Measurements from ENCODE around the gene MN1. TPM values are rescaled to one million over a fixed set of nuclear protein-coding genes. Genes with fewer than 3 reads are reported as not detected.

The MN1 gene
- total and polyA plus RNA-seq, 12 donors, result 2.3 to 8.3 (median 5.5) TPM

GRCh38 chr22:27792452-27793161, 8.9 kb downstream of the MN1 start:
- no peak for ATAC-seq
- Histone ChIP-seq H3K4me1 (peaks cover 0 to 41% (median 7%) of the 10 kb centered on the region in 9 donors), H3K36me3 (peaks cover 0 to 16% (median 0%) of the 10 kb centered on the region in 9 donors), H3K9me3 (no peaks in the 10 kb centered on the region), H3K27ac (peak overlapping the region in 4 of 10 donors; percentile 12 to 27 (median 18)), H3K4me3 (peak overlapping the region in 4 of 10 donors; percentile 3 to 73 (median 18)), H3K27me3 (peaks cover 0 to 12% (median 8%) of the 10 kb centered on the region in 7 donors)
- intact Hi-C loops (cut with DNase I), result loop anchor here in 2 of 10 donors (10.0 kb wide), 2 partner anchors 68 to 128 kb away; no protein-coding TSS in a partner anchor
- WGBS, 2 donors, result 82 to 84% methylated on average over 8 of the region's 8 CpGs
- TF ChIP-seq CTCF (IDR thresholded peaks at IDR 0.05), result no peak
- no peak for DNase-seq

GRCh38 chr22:27791859-27792241, 9.7 kb downstream of the MN1 start:
- DNase-seq (no peak), ATAC-seq (no peak)
- Histone ChIP-seq H3K36me3 (peaks cover 0 to 10% (median 0%) of the 10 kb centered on the region in 9 donors), H3K4me3 (peak overlapping the region in 3 of 10 donors; percentile 11 to 27 (median 17)), H3K9me3 (no peaks in the 10 kb centered on the region), H3K4me1 (peaks cover 0 to 36% (median 7%) of the 10 kb centered on the region in 9 donors), H3K27ac (peak overlapping the region in 3 of 10 donors; percentile 22 to 59 (median 32)), H3K27me3 (peaks cover 0 to 5% (median under 1%) of the 10 kb centered on the region in 7 donors)
- intact Hi-C loops (cut with DNase I), result loop anchor here in 2 of 10 donors (10.0 kb wide), 2 partner anchors 67 to 127 kb away; no protein-coding TSS in a partner anchor
- no peak for TF ChIP-seq CTCF (IDR thresholded peaks at IDR 0.05)
- WGBS, 2 donors, result 80 to 81% methylated on average over 3 of the region's 3 CpGs

- no peak for TF ChIP-seq CTCF (IDR thresholded peaks at IDR 0.05)
- DNase-seq (no peak), ATAC-seq (no peak)
Measured at GRCh38 chr22:27791159-27791858, 10.2 kb downstream of the MN1 start.

More at GRCh38 chr22:27791159-27791858, 10.2 kb downstream of the MN1 start:
- H3K36me3 ChIP-seq, result peaks cover 0 to 4% (median 0%) of the 10 kb centered on the region in 9 donors
- no peaks in the 10 kb centered on the region for H3K9me3 ChIP-seq
- intact Hi-C loops (cut with DNase I), result loop anchor here in 2 of 10 donors (10.0 kb wide), 2 partner anchors 67 to 127 kb away; no protein-coding TSS in a partner anchor
- no peaks in the 10 kb centered on the region for H3K27me3 ChIP-seq
- WGBS, 2 donors, result 71 to 74% methylated on average over 17 of the region's 17 CpGs
- peaks cover 0 to 36% (median 7%) of the 10 kb centered on the region in 9 donors for H3K4me1 ChIP-seq
- peak overlapping the region in 7 of 10 donors; percentile 12 to 59 (median 43) for H3K27ac ChIP-seq
- peak overlapping the region in 5 of 10 donors; percentile 11 to 27 (median 17) for H3K4me3 ChIP-seq
